Thyroid gland (tissue), 4 donors: Measurements from ENCODE around the gene CLN3. TPM values are rescaled to one million over a fixed set of nuclear protein-coding genes. Genes with fewer than 3 reads are reported as not detected.

Source experiments
- DNase-seq, 2 donors: peaks; one replicate each; pipeline ENCODE4 v3.0.0-alpha.2; 2019
- H3K27ac ChIP-seq, 3 donors: fragments of 200-600 bp; sonication (generic); 1 replicate in 2 of 3; 2 replicates in 1 of 3; pipeline ENCODE4 v1.5.1; 2016 to 2019; ENCODE audit warnings: mild to moderate bottlenecking in 1 of 3, moderate library complexity in 1 of 3
- H3K27me3 ChIP-seq: fragments of 200-600 bp; sonication (generic); one replicate; pipeline ENCODE4 v1.5.1; 2019
- H3K36me3 ChIP-seq, 2 donors: fragments of 200-600 bp; sonication (generic); one replicate each; pipeline ENCODE4 v1.5.1; 2016 to 2019
- H3K4me1 ChIP-seq, 2 donors: fragments of 200-600 bp; sonication (generic); one replicate each; pipeline ENCODE4 v1.5.1; 2017 to 2019
- H3K4me3 ChIP-seq, 3 donors: fragments of 200-600 bp; sonication (generic); replicated peaks in 1 of 3; 1 replicate in 2 of 3; 2 replicates in 1 of 3; pipeline ENCODE4 v1.5.1; 2016; ENCODE audit warnings: mild to moderate bottlenecking in 1 of 3
- H3K9me3 ChIP-seq: fragments of 200-600 bp; sonication (generic); one replicate; pipeline ENCODE4 v1.5.1; 2017
- POLR2A ChIP-seq, 2 donors: fragments of 450-650 bp; IDR thresholded peaks; one replicate each; pipeline ENCODE4 v1.6.1; 2017; ENCODE audit warnings: antibody characterized with exemption in 2 of 2, mild to moderate bottlenecking in 2 of 2, moderate library complexity in 1 of 2
- WGBS, 2 donors: methylation state at CpG; one replicate each; pipeline ENCODE4 v1.1.5; 2017; 5-methylcytosine and 5-hydroxymethylcytosine counted together
- intact Hi-C: fragments of 100-400 bp; cut with DNase I; formaldehyde crosslinking; loops from one replicate; pipeline ENCODE4 v1.15.1; 2023
- total RNA-seq, 4 donors: library from RNA; depleted of rRNA; stranded (reverse); fragments of >200 nt; gene quantifications; one replicate each; pipeline ENCODE4 v1.2.3, GENCODE V29; 2016
- TF ChIP-seq, protein P1 (sequence below), 6 experiments: fragments of 200-600 bp in 3 of 6; fragments of 450-650 bp in 3 of 6; sonication (generic) in 3 of 6; IDR thresholded peaks; one replicate each; pipeline ENCODE4 v1.5.1; 2016 to 2019; ENCODE audit warnings: antibody characterized with exemption in 6 of 6, mild to moderate bottlenecking in 2 of 6, inconsistent platforms in 1 of 6, moderate library complexity in 1 of 6

Gene CLN3
- total RNA-seq, 4 donors from 2014 or later = 32.5 to 80.9 (median 50.3) TPM

DNA sequence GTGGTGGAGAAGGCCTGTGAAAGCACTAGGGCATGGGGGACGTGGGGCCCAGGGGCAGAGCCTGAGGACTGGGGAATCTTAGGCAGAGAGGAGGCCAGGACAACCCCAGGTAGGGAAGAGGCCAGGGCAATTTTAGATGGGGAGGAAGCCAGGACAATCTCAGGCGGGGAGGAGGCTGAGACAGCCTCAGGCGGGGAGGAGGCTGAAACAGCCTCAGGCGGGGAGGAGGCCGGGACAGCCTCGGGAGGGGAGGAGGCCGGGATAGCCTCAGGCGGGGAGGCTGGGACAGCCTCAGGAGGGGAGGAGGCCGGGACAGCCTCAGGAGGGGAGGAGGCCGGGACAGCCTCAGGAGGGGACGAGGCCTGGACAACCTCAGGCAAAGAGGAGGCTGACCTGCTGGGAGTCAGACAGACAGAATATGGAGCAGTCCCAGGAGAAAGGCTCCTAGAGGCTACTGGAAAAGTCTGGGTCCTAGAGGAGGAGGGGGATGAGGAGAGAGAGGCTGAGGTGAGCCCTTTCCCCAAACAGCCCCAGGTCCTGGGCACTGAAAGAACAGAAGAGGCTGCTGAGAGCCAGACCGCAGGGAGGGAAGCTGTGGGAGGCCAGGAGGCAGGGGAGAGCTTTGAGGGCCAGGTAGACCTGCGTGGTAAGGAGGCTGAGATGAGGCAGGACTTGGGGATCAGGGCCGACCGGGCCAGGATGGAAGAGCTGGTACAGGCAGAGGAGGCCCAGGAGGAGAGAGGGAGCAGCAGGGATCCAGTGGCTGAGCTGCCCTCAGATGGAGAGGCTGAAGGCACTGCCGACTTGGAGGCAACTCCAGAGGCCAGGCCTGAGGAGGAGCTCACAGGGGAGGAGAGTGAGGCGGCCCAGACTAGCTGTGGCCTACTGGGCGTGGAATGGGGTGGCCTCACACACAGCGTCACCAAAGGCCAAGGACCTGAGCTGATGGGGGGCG is 4.2 kb upstream of the CLN3 start:
- no peak for DNase-seq
- TF ChIP-seq, protein P1, sequence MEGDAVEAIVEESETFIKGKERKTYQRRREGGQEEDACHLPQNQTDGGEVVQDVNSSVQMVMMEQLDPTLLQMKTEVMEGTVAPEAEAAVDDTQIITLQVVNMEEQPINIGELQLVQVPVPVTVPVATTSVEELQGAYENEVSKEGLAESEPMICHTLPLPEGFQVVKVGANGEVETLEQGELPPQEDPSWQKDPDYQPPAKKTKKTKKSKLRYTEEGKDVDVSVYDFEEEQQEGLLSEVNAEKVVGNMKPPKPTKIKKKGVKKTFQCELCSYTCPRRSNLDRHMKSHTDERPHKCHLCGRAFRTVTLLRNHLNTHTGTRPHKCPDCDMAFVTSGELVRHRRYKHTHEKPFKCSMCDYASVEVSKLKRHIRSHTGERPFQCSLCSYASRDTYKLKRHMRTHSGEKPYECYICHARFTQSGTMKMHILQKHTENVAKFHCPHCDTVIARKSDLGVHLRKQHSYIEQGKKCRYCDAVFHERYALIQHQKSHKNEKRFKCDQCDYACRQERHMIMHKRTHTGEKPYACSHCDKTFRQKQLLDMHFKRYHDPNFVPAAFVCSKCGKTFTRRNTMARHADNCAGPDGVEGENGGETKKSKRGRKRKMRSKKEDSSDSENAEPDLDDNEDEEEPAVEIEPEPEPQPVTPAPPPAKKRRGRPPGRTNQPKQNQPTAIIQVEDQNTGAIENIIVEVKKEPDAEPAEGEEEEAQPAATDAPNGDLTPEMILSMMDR (IDR thresholded peaks at IDR 0.05) = no peak
- no peak for TF ChIP-seq POLR2A (IDR thresholded peaks at IDR 0.05)
- intact Hi-C loops = no loop called here
- Histone ChIP-seq H3K27ac (no peak overlapping the region), H3K36me3 (no peaks in the 10 kb centered on the region), H3K9me3 (no peaks in the 10 kb centered on the region), H3K27me3 (no peaks in the 10 kb centered on the region), H3K4me3 (no peak overlapping the region), H3K4me1 (peaks cover 6 to 12% of the 10 kb centered on the region in 2 donors)
- 91 to 92% methylated on average over 20 of the region's 20 CpGs for WGBS, 2 donors

DNA sequence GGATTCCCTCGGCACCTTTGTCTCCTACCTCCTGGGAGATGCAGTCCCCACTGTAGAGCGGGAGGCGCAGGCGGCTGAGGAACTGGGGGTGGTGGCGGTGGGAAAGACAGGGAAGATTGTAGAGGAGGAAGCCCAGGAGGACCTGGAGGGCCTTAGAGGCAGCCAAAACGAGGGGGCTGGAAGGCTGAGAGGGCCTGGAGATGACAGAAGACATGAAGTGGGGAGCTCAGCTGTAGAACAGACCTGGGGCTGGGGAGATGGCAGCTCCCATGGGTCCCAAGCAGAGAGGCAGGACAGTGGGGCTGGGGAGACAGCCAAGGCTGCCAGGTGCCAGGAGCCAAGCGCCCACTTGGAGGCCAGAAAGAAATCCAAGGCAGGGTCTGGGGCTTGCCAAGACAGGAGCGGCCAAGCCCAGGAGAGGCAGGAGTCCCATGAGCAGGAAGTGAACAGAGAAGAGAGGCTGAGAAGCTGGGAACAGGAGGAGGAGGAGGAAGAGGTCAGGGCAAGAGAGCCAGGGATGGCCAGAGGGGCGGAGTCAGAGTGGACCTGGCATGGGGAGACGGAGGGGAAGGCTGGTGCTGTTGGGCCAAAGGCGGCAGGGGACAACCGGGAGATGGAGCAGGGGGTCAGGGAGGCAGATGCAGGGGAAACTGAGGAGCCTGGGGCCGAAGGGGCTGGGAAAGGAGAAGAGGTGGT is 3.4 kb upstream of the CLN3 start:
- peak overlapping the region in 1 of 3 donors; percentile 33 for H3K27ac ChIP-seq
- peak; percentile 36 to 42 for DNase-seq
- H3K36me3 ChIP-seq = no peaks in the 10 kb centered on the region
- no peak overlapping the region for H3K4me3 ChIP-seq
- WGBS, 2 donors = 82 to 83% methylated on average over 13 of the region's 13 CpGs
- intact Hi-C loops = no loop called here
- TF ChIP-seq POLR2A (IDR thresholded peaks at IDR 0.05) = no peak
- TF ChIP-seq, protein P1 (IDR thresholded peaks at IDR 0.05) = no peak
- no peaks in the 10 kb centered on the region for H3K9me3 ChIP-seq
- no peaks in the 10 kb centered on the region for H3K27me3 ChIP-seq
- peaks cover 11 to 12% of the 10 kb centered on the region in 2 donors for H3K4me1 ChIP-seq

DNA sequence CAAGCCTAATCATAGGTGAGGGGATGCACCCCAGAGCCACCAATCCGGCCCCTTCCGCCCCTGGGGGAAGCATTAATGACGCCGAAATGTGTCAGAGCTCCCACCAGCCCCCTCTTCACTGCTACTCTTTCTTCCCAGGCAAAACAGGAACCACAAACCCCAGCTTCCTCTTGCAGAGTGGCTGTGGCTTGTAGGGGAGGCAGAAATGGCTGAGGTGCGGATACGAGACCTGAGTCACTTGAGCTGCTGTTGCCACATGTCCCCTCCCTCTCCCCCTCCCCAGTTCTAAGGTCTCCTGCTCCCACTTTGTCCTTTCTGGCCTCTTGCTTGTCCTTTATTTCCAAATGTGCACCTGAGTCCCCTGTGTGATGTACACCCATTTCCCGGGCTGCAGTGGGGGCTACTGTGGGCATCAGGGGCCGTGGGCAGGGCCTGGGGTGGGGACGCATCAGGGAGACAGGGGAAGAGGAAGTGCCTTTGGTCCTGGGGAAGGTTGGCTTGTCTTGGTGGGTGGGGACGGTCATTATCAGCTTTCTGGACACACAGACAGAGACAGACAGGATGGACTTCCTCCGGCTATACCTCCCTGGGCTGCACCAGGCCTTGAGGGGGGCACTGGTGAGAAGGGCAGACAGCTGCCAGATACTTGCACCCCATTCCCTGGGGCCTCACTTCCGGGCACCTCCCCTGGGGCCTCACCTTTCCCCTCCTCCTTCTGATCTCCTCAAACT is 2.4 kb upstream of the CLN3 start, which contains the start of gene APOBR:
TSS of gene APOBR (plus strand) at position 523 of the 731 bp plus-strand sequence. CDS start at position 562, 39 bp downstream.
- whole genome bisulfite sequencing, 2 donors = 75 to 77% methylated on average over 12 of the region's 12 CpGs
- Histone ChIP-seq H3K4me3 (no peak within 1 kb of the TSS), H3K27me3 (no peaks in the 10 kb centered on the region), H3K9me3 (no peaks in the 10 kb centered on the region), H3K4me1 (peaks cover 11 to 17% of the 10 kb centered on the region in 2 donors), H3K36me3 (no peaks in the 10 kb centered on the region), H3K27ac (peak within 1 kb of the TSS in 1 of 3 donors; percentile 33)
- intact Hi-C loops = loop anchor here (5.0 kb wide), 1 partner anchor 53 kb away; no protein-coding TSS in a partner anchor
- no peak for DNase-seq
- TF ChIP-seq, protein P1 (IDR thresholded peaks at IDR 0.05) = no peak
- no peak for TF ChIP-seq POLR2A (IDR thresholded peaks at IDR 0.05)

DNA sequence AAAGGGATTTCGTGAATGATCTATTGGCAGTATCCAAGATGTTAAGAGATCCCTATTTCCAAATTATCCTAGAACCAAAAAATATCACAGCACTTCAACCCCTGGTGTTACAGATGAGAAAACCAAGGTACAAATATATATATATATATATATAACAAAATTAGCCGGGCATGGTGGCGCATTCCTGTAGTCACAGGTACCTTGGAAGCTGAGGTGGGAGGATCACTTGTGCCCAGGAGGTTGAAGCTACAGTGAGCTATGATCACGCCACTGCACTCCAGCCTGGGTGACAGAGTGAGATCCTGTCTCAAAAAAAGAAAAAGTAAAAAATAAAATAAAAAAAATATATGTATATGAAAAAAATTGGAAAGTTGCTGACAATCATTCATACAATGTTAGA is 637 bp upstream of the CLN3 start:
- H3K27me3 ChIP-seq = no peaks in the 10 kb centered on the region
- no peak for TF ChIP-seq POLR2A (IDR thresholded peaks at IDR 0.05)
- TF ChIP-seq, protein P1 (IDR thresholded peaks at IDR 0.05) = no peak
- no peak overlapping the region for H3K4me3 ChIP-seq
- no peak for DNase-seq
- intact Hi-C loops = loop anchor here (5.0 kb wide), 1 partner anchor 55 kb away; no protein-coding TSS in a partner anchor
- H3K9me3 ChIP-seq = no peaks in the 10 kb centered on the region
- peak overlapping the region; percentile 92 to 96 (median 96) for H3K27ac ChIP-seq
- peaks cover 11 to 18% of the 10 kb centered on the region in 2 donors for H3K4me1 ChIP-seq
- 48 to 50% methylated on average over 4 of the region's 4 CpGs for WGBS, 2 donors
- H3K36me3 ChIP-seq = peaks cover 0 to 9% of the 10 kb centered on the region in 2 donors
